Kasumi-1 (cell line): ENCODE results near the gene MAP3K8.

ENCODE experiments used
- DNase-seq, 2 experiments: peaks; one replicate each; lab custom pipeline; 2025; lab: John Stamatoyannopoulos, UW

MAP3K8 gene

DNA sequence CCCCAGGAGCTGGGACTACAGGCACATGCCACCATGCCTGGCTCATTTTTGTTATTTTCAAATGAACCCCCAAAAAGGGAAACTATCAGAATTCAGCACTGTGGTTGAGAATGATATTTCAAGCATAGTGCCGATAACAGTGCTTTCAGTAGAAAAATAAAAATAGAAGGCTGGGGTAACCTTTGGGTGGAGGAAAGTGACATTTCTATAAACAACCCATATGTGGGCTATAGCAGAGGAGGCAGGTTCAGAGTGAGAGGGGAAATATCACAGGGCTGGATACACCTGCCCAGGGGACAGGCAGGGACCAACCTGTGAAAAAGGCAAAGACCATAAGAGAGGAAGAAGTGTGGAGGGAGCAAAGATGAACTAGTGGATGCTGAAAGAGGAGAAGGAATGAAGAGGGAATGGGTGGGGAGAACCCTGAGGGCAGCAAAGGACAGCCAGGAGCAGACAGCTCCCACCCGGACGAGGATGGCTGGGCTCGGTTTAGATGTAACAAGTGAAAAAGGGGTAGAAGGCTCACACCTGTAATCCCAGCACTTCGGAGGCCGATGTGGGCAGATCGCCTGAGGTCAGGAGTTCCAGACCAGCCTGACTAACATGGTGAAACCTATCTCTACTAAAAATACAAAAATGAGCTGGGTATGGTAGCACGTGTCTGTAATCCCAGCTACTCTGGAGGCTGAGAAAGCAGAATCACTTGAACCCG is 56.5 kb downstream of the MAP3K8 start:
- DNase-seq = no peak

DNA sequence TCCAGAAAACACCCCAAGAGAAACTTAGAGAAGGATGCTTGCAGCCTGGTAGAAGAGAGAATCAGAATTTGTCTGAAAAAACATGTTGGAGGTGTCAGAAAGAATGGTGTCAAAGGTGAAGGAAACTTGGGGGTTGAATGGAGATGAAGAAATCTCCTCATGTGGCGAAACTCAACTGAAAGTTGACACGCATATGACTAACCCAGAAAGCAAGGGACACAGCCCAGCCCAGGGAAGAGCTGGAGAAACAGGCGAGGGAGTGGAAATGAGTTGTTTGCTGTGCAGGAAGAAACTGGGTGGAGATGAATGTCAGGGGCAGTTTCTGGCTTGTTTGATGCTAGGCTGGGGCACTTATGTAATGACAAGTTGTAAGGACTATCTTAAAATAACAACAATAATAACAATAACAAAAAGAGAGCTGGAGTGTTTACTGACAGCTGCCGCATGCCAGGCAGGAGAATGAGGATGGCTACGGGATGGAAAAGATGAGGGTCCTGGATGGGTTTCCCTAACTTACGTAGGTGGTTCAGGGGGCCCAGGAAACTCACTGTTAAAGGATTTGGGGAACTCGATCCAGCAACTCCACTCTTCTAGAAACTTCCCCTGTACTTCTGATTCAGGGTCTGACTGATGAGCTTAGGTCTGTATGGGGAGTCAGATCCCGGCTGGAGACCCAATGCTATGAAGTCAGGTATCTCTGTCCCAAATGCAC is 57.4 kb downstream of the MAP3K8 start:
- peak; percentile 50 to 59 for DNase-seq

DNA sequence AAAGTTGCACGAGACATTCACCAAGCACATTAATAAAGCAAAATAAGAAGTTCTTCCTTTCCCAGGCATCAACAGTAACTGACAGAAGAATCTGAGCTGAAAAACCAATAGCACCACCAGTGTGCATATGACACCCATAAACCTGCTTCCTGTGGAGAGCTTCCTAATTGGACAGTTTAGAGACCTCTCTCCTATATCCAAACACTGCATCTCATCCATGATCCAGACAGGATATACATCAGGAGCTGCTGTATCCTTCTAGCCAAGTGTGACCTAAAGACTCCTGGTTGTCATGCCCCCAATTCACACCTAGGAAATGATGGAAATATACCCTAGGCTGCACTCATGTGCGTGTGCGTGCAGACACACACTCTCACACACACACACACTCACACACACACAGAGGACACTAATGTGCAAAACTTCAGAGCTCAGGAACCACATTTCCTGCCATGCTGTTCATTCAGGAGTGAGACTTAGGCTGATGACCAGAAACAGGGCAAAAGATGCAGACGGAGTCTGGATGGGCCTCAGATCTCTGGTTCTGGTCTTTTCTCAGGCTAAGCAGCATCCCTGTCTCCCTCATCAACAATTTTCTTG is 58.0 kb downstream of the MAP3K8 start:
- DNase-seq = no peak

DNA sequence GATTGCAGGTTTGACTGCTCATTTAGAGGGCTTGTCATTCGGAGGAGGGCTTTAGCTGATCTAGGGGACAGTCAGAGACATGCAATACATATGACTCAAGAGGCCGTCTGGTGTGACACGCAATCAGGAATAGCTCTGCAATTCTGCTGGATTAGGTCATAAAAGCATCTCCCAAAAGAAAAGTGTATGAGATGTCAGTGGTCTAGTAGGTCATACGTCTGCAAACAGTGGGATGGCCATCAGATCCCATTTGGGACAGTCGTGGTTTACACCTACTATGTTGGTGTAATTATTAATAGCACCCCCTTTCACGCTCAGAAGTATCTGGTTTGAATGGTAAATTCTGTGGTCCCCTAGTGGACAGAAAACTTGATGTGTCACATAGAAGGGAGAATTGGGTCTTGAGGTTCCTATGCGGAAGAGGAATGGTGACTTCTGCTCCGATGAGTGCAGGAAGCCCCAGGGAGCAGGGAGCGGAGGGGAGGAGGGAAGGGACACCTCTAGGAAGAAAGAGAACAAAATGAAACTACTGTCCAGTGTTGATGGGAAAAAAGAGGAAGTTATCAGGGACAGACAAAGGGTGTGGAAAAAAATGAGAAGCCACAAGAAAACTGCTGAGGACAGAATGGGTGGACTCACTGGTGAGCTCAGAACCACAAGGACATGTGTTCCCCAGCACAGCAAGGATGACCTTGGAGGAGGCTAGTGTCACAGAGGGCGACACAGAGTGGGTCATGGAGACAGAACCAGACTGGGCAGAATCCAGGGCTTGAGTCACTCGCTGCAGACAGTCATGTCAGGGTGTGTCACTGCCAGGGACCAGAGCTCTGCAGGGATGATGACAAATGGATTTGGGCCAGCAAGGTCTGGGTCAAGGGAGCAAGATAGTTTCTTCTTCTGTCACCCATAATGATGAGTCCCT is 59.9 kb downstream of the MAP3K8 start:
- DNase-seq = peak; percentile 90 to 96

DNA sequence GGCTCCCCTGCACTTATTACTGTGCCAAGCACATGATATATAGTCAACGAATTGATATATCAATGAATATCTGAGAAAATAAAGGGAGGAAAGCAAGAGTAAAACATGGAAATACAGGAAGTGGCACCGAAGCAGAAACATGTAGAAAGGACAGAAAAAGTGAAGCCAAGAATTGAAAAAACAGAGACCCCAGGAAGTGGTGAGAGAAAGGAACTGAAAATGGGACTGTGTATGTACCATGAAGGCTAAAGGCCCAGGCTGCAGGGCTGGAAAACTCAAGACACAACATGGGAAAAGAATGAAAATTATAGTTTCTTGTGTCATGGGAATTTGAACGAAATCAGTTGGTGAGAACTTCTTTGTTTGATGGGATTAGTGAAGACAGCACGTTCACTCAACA is 60.6 kb downstream of the MAP3K8 start:
- DNase-seq = peak in 1 of 2 experiments; percentile 49

DNA sequence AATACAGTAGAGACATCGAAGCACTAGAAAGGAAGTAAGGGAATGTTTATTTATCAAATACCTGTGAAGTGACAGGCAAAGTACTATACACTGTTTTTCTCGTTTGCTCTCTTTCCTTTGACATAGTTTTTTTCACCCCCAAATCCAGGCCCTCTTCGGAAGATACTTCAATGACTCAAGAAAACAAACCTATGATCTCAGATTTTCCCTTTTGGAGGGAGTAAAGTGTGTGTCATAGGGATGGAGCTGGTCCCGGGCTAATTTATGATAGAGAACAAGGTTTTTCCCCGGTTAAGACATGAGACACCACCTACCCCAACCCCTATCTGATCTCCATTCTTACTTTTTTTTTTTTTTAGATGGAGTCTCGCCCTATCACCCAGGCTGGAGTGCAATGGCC is 61.7 kb downstream of the MAP3K8 start:
- DNase-seq = no peak

DNA sequence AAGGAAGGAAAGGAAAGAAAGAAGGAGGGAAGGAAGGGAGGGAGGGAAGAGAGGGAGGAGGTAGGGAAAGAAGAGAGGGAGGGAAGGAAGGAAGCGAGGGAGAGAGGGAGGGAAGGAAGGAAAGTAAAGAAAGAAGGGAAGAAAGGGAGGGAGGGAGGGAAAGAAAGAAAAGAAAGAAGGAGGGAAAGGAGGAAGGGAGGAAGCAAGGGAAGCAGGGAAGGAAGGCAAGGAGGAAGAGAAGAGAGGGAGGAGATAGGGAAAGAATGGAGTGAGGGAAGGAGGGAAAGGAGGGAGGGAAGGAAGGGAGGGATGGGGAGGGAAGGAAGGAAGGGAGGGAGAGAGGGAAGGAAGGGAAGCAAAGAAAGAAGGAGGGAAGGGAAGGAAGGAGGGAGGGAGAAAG is 65.8 kb downstream of the MAP3K8 start:
- DNase-seq = no peak

DNA sequence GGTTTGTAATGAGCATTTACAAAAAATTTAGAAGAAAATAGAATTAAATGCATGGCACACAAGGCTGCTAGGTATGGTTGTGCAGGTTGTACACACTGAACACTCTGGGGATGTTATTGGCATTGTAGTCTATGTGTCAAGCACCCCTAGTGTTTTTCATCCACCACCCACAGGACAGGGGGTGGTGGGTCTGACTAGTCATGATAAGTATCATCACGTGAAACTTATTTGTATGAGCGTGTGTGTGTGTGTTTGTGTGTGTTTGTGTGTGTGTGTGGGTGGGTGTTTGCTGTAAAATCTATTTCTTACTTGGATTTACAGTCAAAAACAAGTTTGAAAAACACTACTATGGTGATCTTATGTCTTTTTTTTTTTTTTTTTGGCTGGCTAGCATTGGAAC is 66.5 kb downstream of the MAP3K8 start:
- DNase-seq = no peak

DNA sequence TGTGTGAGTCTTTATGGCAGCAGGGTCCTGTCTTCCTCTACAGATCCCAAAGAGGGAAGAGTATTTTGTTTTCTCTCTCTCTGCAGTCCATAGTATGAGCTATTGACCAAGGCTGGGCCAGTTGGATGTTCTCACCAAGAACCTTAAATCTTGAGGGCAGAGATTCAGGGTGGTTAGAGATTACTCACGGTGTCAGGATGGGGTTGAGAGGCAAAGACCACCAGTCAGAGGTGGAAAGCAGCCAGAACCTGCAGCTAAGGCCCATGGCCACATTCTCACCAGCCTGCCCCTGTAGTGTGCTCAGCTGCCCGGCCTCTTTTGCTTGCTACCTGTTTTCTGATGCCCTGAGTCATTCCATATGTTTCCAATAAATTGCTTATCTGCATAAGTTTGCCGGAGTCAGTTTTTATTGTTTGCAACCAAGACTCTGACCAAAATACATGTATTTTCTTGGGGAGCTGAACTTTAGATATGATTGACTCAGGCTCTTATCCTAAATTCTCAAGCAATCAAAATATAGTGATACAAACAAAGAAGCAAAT is 67.0 kb downstream of the MAP3K8 start:
- no peak for DNase-seq

DNA sequence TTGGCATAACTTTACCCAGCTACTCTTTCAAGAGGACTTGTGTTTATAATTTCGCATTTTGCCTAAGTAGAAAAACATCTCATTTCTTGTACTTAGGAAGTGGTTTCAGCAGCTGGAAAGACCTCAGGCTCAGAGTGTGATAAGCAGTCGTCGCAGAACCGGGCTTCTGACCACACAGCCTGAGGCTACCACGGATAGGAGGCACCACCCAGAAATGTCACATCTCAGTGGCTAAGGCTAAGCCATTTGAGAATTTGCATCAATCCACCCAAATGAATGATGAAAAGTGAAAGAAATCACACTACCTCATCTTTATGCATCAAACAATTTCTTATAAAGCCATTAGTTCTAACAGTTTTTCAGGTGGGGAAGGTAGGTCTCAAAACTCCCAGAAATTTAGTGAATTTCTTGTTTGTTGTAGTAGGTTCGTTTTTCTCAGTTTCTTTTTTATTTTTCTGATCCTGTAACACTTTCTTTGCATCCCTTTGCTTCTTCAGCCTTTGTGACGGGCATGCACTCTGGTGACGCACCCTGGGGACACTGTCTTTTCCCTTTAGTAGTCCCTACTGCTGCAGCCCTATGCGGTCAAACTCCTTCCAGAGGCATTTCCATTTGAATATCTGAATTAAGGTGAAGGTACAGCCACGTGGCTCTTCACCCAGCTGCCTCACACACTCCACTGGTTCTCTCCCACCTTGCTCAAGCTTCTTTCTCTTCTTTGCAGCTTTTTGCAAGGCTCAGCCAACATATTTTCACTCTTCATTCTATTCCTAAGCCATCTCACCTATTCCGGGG is 68.5 kb downstream of the MAP3K8 start:
- DNase-seq = peak; percentile 73 to 83

DNA sequence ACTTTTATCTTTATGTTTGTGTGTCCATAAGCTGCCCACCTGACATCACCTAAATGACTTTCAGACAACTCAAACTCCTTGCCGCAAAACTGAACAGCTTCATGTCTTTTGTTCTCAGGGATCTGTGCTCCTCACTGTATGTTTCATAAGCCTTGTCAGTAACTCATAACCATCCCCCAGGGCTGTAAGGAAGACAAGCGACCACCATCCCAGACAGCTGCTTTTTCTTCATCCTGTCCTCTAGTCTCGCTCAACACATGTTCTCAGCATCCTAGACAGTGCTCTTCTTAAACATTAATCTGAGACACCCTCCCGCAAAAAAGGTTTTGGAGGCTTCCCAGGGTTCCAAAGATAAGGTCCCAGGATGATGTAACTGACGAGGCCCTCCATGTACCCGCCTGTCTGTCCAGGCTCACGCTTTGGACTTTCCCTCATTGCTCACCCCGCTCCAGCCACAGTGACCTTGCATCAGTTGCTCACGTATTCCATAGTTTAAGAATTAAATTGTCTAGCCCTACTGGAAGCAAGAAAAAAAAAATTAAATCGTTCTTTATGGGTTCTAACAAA is 69.8 kb downstream of the MAP3K8 start:
- DNase-seq = no peak

DNA sequence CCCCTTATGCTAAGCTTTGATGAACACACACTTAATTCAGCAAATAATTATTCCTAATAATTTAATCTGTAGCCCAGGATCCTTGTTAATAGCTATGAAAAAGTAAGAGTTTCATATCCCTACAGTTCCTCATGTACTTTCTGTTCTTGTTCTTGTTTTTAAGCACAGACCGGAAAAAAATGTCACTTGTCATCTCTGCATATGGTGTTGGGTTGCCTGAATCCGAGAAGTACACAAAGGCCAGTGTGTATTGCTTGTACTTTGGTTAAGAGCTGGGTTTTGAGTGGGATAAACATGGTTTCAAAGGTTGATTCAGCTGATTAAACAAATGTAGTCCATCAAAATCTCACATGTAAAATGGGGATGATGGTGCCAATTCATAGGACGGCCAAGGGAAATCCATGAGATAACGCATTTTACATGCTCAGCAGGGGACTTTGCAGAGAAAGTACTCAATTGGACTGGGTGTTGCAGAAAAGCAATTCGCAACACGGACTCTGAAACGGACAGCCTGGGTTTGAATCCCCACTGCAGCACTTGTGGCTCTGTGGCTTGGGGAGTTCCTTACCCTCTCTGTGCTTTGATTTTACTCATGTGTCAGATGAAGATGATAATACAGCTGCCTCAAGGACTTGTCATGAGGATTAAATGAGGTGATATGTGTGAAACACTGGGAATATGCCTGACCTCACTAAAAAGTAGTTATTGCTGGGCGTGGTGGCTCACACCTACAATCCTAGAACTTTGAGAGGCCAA is 71.7 kb downstream of the MAP3K8 start:
- no peak for DNase-seq

DNA sequence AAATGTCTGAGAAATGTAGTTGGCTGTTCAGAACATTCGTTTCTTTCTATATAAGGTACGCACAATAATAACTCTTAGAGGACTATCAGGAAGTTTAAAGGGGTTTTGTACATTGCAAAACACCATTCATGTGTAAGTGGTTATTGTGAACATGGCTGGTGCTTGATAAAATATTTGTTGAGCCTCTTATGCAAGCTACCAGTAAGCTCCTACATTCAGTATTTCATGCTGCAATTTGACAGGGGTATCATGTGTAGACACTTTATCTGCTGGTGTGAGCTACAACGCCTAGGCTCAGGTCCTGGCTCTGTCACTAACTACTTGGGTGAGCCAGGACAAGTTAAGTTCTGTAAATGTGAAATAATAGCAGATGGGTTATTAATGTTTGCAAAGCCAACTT is 75.5 kb downstream of the MAP3K8 start:
- DNase-seq = no peak

DNA sequence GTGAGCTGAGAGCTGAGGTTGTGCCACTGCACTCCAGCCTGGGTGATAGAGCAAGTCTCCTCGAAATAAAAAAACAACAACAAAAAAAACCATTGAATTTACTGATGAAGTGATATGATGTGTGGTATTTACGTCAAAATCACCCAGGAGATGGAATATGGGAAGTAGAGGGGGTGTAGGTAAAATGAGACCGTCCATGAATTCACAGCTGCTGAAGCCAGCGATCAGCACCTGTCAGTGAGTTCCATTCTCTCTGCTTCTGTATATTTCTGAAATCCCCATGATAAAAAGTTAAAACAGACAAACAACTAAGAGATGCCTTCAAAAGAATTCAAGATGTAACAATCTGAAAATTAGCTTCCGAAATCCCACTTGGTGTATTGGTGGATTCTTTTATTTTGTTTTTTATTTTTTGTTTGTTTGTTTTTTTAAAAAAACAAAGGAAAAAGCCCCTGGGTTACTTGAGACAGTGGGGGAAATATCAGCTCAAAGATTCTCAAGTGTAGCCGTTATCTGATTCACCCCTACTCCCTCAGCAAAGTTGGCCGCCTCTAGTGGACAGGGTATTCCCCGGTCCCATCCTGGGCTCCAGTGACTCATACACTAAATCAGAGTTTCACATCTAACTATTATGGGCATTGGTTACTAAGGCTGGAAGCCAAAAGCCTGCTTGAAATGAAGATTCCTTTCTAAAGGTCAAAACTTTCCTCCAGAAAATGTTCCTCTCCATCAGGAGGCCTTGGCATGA is 76.4 kb downstream of the MAP3K8 start:
- DNase-seq = no peak

DNA sequence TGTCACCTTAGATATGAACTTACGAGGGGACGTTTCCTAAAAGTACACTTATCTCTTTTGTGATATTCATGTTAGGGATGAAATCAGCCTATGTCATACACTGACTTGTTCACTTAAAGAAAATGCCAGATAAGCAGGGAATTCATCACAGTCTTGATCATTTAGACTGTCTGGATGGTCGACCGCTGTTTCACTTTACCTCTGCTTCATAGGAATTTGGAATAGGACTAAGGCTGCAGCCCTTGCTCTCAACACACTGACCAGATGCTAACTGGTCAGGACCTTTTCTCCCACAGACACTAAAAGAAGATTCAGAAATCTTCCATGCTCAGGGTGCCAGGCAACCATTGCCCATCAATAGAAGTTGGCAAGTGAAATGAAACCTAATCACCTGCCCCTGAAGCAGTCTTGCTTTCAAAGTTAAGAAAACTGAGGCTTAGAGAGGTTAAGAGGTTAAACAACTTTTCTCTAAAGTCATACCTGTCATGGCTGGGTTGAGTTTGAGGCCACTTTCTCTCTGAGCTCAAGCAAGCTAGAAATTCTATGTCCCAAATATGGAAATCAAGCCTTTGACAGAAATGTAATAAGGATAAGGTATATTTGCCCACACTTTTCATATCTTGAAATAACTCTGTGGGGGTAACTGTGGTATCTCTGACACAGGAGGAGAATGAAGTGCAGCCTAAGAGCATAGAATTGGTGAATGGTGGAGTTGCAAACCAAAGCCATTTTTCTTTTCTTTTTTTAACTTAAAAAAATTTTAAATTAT is 77.1 kb downstream of the MAP3K8 start:
- DNase-seq = no peak
